B cell (primary cell): Measurements from ENCODE around the gene ILDR2. TPM values are rescaled to one million over a fixed set of nuclear protein-coding genes. Genes with fewer than 3 reads are reported as not detected.

ENCODE experiments used
- ATAC-seq: fragments of 200-7000 bp; cut with Tn5 transposase; one replicate; pipeline ENCODE4 v1.10.0; 2021; ENCODE audit warnings: low read depth, mild to moderate bottlenecking, moderate number of reproducible peaks, moderate library complexity
- CTCF ChIA-PET: fragments of 350-600 bp; sonication (Branson Sonifier 250); formaldehyde crosslinking; loops from one replicate; lab custom pipeline; 2021; ENCODE audit warnings: antibody characterized with exemption, inconsistent platforms; lab: Charles Lee
- POLR2A ChIA-PET: fragments of 350-600 bp; sonication (Branson Sonifier 250); formaldehyde crosslinking; loops from one replicate; lab custom pipeline; 2021; ENCODE audit warnings: antibody characterized with exemption; lab: Charles Lee
- DNase-seq: peaks from one replicate; pipeline ENCODE4 v3.0.0; 2013
- H2AFZ ChIP-seq: 2 replicates; pipeline ENCODE4 v1.6.1; 2012; ENCODE audit warnings: mild to moderate bottlenecking, low read depth, low read length; ENCODE audit not compliant: insufficient read depth, poor library complexity, severe bottlenecking
- H3K27ac ChIP-seq, 2 donors: 1 replicate in 1 of 2; 2 replicates in 1 of 2; pipeline ENCODE4 v1.5.1; 2012 to 2013; ENCODE audit warnings: low read length in 2 of 2, mild to moderate bottlenecking in 2 of 2, moderate library complexity in 1 of 2
- H3K27me3 ChIP-seq, 4 experiments: fragments of 200-600 bp in 1 of 4; sonication (generic) in 1 of 4; replicated peaks in 1 of 4; 1 replicate in 2 of 4; 2 replicates in 2 of 4; pipeline versions ENCODE4 v1.6.1 to v1.7.0; 2013 to 2016; ENCODE audit warnings: low read length in 3 of 4, mild to moderate bottlenecking in 2 of 4, mixed read lengths in 1 of 4, moderate library complexity in 1 of 4; ENCODE audit not compliant: insufficient read depth in 4 of 4, control insufficient read depth in 3 of 4; ENCODE audit errors: control extremely low read depth in 1 of 4
- H3K36me3 ChIP-seq, 2 experiments: replicated peaks in 1 of 2; 1 replicate in 1 of 2; 2 replicates in 1 of 2; pipeline versions ENCODE4 v1.6.1 to v1.7.1; 2013; ENCODE audit warnings: low read length in 1 of 2; ENCODE audit not compliant: insufficient read depth in 2 of 2, control insufficient read depth in 1 of 2; ENCODE audit errors: control extremely low read depth in 1 of 2, extremely low read depth in 1 of 2
- H3K4me1 ChIP-seq, 2 donors: fragments of 200-600 bp in 1 of 2; sonication (generic) in 1 of 2; 1 replicate in 1 of 2; 2 replicates in 1 of 2; pipeline versions ENCODE4 v1.5.1 to v1.6.1; 2013 to 2017; ENCODE audit warnings: low read length in 2 of 2; ENCODE audit not compliant: control insufficient read depth in 2 of 2, insufficient read depth in 2 of 2
- H3K4me2 ChIP-seq: replicated peaks from 2 replicates; pipeline ENCODE3; 2012; ENCODE audit warnings: mild to moderate bottlenecking, low read depth, low read length; ENCODE audit not compliant: poor library complexity, severe bottlenecking
- H3K4me3 ChIP-seq, 5 experiments: fragments of 200-600 bp in 1 of 5; sonication (generic) in 1 of 5; 1 replicate in 3 of 5; 2 replicates in 2 of 5; pipeline versions ENCODE4 v1.5.1 to v1.7.0; 2011 to 2016; ENCODE audit warnings: low read length in 4 of 5, mild to moderate bottlenecking in 4 of 5, low read depth in 2 of 5, control low read depth in 1 of 5, moderate library complexity in 1 of 5; ENCODE audit not compliant: insufficient read depth in 1 of 5; ENCODE audit errors: control extremely low read depth in 1 of 5, extremely low read depth in 1 of 5
- H3K79me2 ChIP-seq: fragments of 200-600 bp; sonication (generic); one replicate; pipeline ENCODE4 v1.6.0; 2016; ENCODE audit warnings: low read length; ENCODE audit not compliant: control insufficient read depth, insufficient read depth
- H3K9ac ChIP-seq: fragments of 200-600 bp; sonication (generic); 2 replicates; pipeline ENCODE4 v1.6.1; 2017; ENCODE audit warnings: mild to moderate bottlenecking, low read length, moderate library complexity
- H3K9me3 ChIP-seq, 3 donors: one replicate each; pipeline versions ENCODE4 v1.6.1 to v1.7.1; 2013; ENCODE audit warnings: low read length in 2 of 3; ENCODE audit not compliant: control insufficient read depth in 2 of 3, insufficient read depth in 1 of 3; ENCODE audit errors: control extremely low read depth in 1 of 3
- H4K20me1 ChIP-seq: 2 replicates; pipeline ENCODE4 v1.6.0; 2012; ENCODE audit warnings: mild to moderate bottlenecking, low read length; ENCODE audit not compliant: insufficient read depth, control insufficient read depth, poor library complexity, severe bottlenecking
- H3K27ac Mint-ChIP-seq: one replicate; pipeline ENCODE4 v1.8.0; 2021; ENCODE audit warnings: mixed read lengths
- H3K27me3 Mint-ChIP-seq: one replicate; pipeline ENCODE4 v1.8.0; 2021; ENCODE audit warnings: mixed read lengths
- H3K4me1 Mint-ChIP-seq: one replicate; pipeline ENCODE4 v1.8.0; 2021; ENCODE audit warnings: mixed read lengths
- H3K4me3 Mint-ChIP-seq: one replicate; pipeline ENCODE4 v1.8.0; 2021; ENCODE audit warnings: mixed read lengths
- H3K9me3 Mint-ChIP-seq: one replicate; pipeline ENCODE4 v1.8.0; 2022; ENCODE audit warnings: mixed read lengths; ENCODE audit not compliant: insufficient read depth
- CTCF ChIP-seq: fragments of 200-600 bp; IDR thresholded peaks from one replicate; pipeline ENCODE4 v1.8.0; 2022; ENCODE audit warnings: antibody characterized with exemption, mild to moderate bottlenecking
- EZH2 ChIP-seq: IDR thresholded peaks from 2 replicates; pipeline ENCODE4 v1.6.1; 2012; ENCODE audit warnings: borderline replicate concordance, low read depth, mild to moderate bottlenecking, moderate library complexity, low read length; ENCODE audit not compliant: insufficient read depth, poor library complexity, severe bottlenecking
- WGBS: methylation state at CpG from one replicate; pipeline ENCODE4 v1.1.5; 2013; ENCODE audit warnings: missing lambda C conversion rate; ENCODE audit not compliant: insufficient coverage; 5-methylcytosine and 5-hydroxymethylcytosine counted together
- intact Hi-C: fragments of 100-400 bp; cut with micrococcal nuclease; formaldehyde crosslinking; loops from one replicate; pipeline ENCODE4 v1.10.0; 2022
- polyA plus RNA-seq: library from polyadenylated mRNA; depleted of rRNA; stranded (reverse); fragments of >200 nt; gene quantifications from 2 replicates; pipeline ENCODE4 v1.2.3, GENCODE V29; 2012
- total RNA-seq, 2 donors: library from RNA; stranded (reverse); fragments of 120-200 nt in 1 of 2; gene quantifications; 1 replicate in 1 of 2; 2 replicates in 1 of 2; pipeline versions ENCODE4 v1.2.3 to v1.2.4, GENCODE V29; 2013 to 2022

ILDR2 gene
- total and polyA plus RNA-seq, 2 donors (not counting 1 experiment from before 2014, with no cell fraction given), result 0.01 TPM; not detected in 1

DNA sequence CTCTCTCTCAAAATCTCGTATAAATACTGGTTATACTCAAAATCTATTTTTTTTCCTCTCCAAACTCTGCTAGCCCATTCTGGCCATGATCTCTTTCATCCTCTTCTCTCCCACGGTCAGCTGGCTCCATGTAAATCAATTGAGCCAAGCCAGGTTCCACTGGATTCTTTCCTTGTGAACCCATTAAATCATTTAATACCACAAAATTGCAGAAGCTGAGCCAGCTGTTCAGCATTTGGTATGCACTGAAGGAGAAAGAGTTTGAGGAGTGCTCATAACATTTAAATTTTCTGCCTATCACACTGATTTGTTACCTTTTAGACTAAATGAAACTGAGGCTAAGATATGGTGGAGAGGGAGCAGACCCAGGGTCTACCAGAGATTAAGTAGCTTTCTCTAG, 70.2 kb downstream of the ILDR2 start:
- H3K27me3 ChIP-seq, result no peaks in the 10 kb centered on the region
- H3K4me1 Mint-ChIP-seq, result peaks cover 23% of the 10 kb centered on the region
- H3K4me1 ChIP-seq, result peaks cover 19 to 20% of the 10 kb centered on the region in 2 donors
- H3K27me3 Mint-ChIP-seq, result peaks cover 2% of the 10 kb centered on the region
- intact Hi-C loops, result no loop called here
- H3K27ac ChIP-seq, result no peak overlapping the region
- 70% methylated on average over 2 of the region's 2 CpGs for WGBS
- H3K9ac ChIP-seq, result no peak overlapping the region
- DNase-seq (no peak), ATAC-seq (no peak)
- H2AFZ ChIP-seq, result no peak overlapping the region
- ChIA-PET CTCF (interaction anchor here (1.1 to 21.5 kb wide), 4 partner anchors 20 to 162 kb away, joined by 3 to 944 read pairs (median 44); partner anchors contain the start of gene TADA1), POLR2A (no interaction called here)
- no peak overlapping the region for H3K4me3 ChIP-seq
- TF ChIP-seq EZH2 (no peak), CTCF (no peak)
- no peak overlapping the region for H3K4me2 ChIP-seq
- H3K27ac Mint-ChIP-seq, result no peak overlapping the region
- H3K9me3 ChIP-seq, result no peaks in the 10 kb centered on the region
- no peaks in the 10 kb centered on the region for H3K36me3 ChIP-seq
- no peaks in the 10 kb centered on the region for H3K9me3 Mint-ChIP-seq
- H3K79me2 ChIP-seq, result no peaks in the 10 kb centered on the region
- no peak overlapping the region for H3K4me3 Mint-ChIP-seq
- H4K20me1 ChIP-seq, result no peaks in the 10 kb centered on the region

GRCh38 chr1:166903232-166903631, 72.1 kb downstream of the ILDR2 start:
- no peak for ATAC-seq
- Mint-ChIP-seq H3K4me1 (peaks cover 23% of the 10 kb centered on the region), H3K27me3 (peaks cover 7% of the 10 kb centered on the region), H3K4me3 (no peak overlapping the region), H3K27ac (no peak overlapping the region), H3K9me3 (no peaks in the 10 kb centered on the region)
- whole genome bisulfite sequencing, result 20% methylated on average over 1 of the region's 1 CpG
- Histone ChIP-seq H2AFZ (no peak overlapping the region), H3K9ac (no peak overlapping the region), H3K36me3 (no peaks in the 10 kb centered on the region), H3K27ac (no peak overlapping the region), H3K79me2 (no peaks in the 10 kb centered on the region), H3K4me2 (no peak overlapping the region), H3K9me3 (peaks cover 0 to 2% (median 2%) of the 10 kb centered on the region in 3 donors), H3K4me1 (peaks cover 18 to 20% of the 10 kb centered on the region in 2 donors), H4K20me1 (no peaks in the 10 kb centered on the region), H3K4me3 (no peak overlapping the region), H3K27me3 (no peaks in the 10 kb centered on the region)
- POLR2A ChIA-PET, result no interaction called here
- intact Hi-C loops, result no loop called here
- DNase-seq, result no peak
- TF ChIP-seq EZH2 (no peak), CTCF (no peak)
- CTCF ChIA-PET, result interaction anchor here (21.5 kb wide), 1 partner anchor 154 kb away, joined by 944 read pairs; no protein-coding TSS in a partner anchor
